ENCODE measurements around the gene PMCH.

GRCh38 chr12:102215992-102216691 is 18.5 kb upstream of the PMCH start:
- TF ChIP-seq ZNF639 (CRISPR knock-in tag; conservative IDR thresholded peaks at IDR 0.05) = no peak
- TF ChIP-seq IRX3 (CRISPR knock-in tag; IDR thresholded peaks at IDR 0.05; ENCODE audit: borderline replicate concordance, low read depth) = no peak
- no peak for TF ChIP-seq SKIL (CRISPR knock-in tag; IDR thresholded peaks at IDR 0.05; ENCODE audit: borderline replicate concordance)
- TF ChIP-seq ZNF577 (CRISPR knock-in tag; IDR thresholded peaks at IDR 0.05; ENCODE audit: borderline replicate concordance, low read depth) = no peak
- TF ChIP-seq JUN (CRISPR knock-in tag; IDR thresholded peaks at IDR 0.05) = no peak
- no peak for TF ChIP-seq ELK4 (CRISPR knock-in tag; IDR thresholded peaks at IDR 0.05; ENCODE audit: borderline replicate concordance)
- TF ChIP-seq AFF4 (CRISPR knock-in tag; IDR thresholded peaks at IDR 0.05) = no peak
- TF ChIP-seq TCF7 (IDR thresholded peaks at IDR 0.05; ENCODE audit: low read depth) = no peak
- no peak for TF ChIP-seq ZBTB4 (CRISPR knock-in tag; IDR thresholded peaks at IDR 0.05; ENCODE audit: borderline replicate concordance)
